SK-N-SH (cell line): ENCODE results near the gene USO1. TPM values are rescaled to one million over a fixed set of nuclear protein-coding genes. Genes with fewer than 3 reads are reported as not detected.

Experiments
- CTCF ChIA-PET: fragments of 300-600, 350-600 bp; formaldehyde crosslinking; extraction: SDS; loops from one replicate; lab custom pipeline; 2021; lab: Yijun Ruan, JAX
- POLR2A ChIA-PET: fragments of 350-600 bp; sonication (Branson Sonifier 250); formaldehyde crosslinking; extraction: SDS; loops from one replicate; lab custom pipeline; 2020; ENCODE audit warnings: antibody characterized with exemption, inconsistent platforms; lab: Yijun Ruan, JAX
- DNase-seq: peaks from one replicate; pipeline ENCODE4 v3.0.0; 2012
- H2AFZ ChIP-seq: fragments of 200-600 bp; sonication (generic); 2 replicates; pipeline ENCODE4 v1.8.1; 2016; ENCODE audit warnings: antibody characterized with exemption, mild to moderate bottlenecking, low read depth
- H3F3A ChIP-seq: fragments of 200-600 bp; sonication (generic); replicated peaks from 2 replicates; pipeline ENCODE3; 2016; ENCODE audit warnings: antibody characterized with exemption, mild to moderate bottlenecking; ENCODE audit not compliant: insufficient read depth
- H3K27ac ChIP-seq, 2 experiments: fragments of 200-500 bp in 1 of 2; fragments of 200-600 bp in 1 of 2; sonication (Bioruptor generic) in 1 of 2; sonication (generic), shearing (Covaris generic) in 1 of 2; 2 replicates each; pipeline versions ENCODE4 v1.5.1 to v1.6.1; 2014 to 2016; ENCODE audit warnings: low read depth in 2 of 2, inconsistent platforms in 1 of 2, low read length in 1 of 2, mild to moderate bottlenecking in 1 of 2, mixed read lengths in 1 of 2
- H3K27me3 ChIP-seq: fragments of 200-600 bp; sonication (generic), shearing (Covaris generic); 2 replicates; pipeline ENCODE4 v1.6.1; 2016; ENCODE audit warnings: mixed run types; ENCODE audit not compliant: insufficient read depth
- H3K36me3 ChIP-seq, 2 experiments: fragments of 200-500 bp in 1 of 2; fragments of 200-600 bp in 1 of 2; sonication (Bioruptor generic) in 1 of 2; sonication (generic) in 1 of 2; replicated peaks in 1 of 2; 2 replicates each; pipeline versions ENCODE3 to v1.5.1; 2014 to 2016; ENCODE audit warnings: low read length in 1 of 2, mild to moderate bottlenecking in 1 of 2; ENCODE audit not compliant: insufficient read depth in 2 of 2, control insufficient read depth in 1 of 2
- H3K4me1 ChIP-seq, 2 experiments: fragments of 200-500 bp in 1 of 2; fragments of 200-600 bp in 1 of 2; sonication (Bioruptor generic) in 1 of 2; sonication (generic), shearing (Covaris generic) in 1 of 2; 2 replicates each; pipeline versions ENCODE4 v1.5.1 to v1.6.1; 2014 to 2016; ENCODE audit warnings: low read depth in 1 of 2, low read length in 1 of 2, mixed run types in 1 of 2; ENCODE audit not compliant: insufficient read depth in 2 of 2, control insufficient read depth in 1 of 2
- H3K4me2 ChIP-seq: fragments of 200-600 bp; sonication (generic), shearing (Covaris generic); 2 replicates; pipeline ENCODE4 v1.6.1; 2017; ENCODE audit warnings: mixed run types
- H3K4me3 ChIP-seq, 2 experiments: fragments of 200-500 bp in 1 of 2; fragments of 200-600 bp in 1 of 2; sonication (Bioruptor generic) in 1 of 2; sonication (generic), shearing (Covaris generic) in 1 of 2; 2 replicates each; pipeline versions ENCODE4 v1.5.1 to v1.8.1; 2014 to 2016; ENCODE audit warnings: low read depth in 2 of 2, inconsistent platforms in 1 of 2, low read length in 1 of 2, mild to moderate bottlenecking in 1 of 2, mixed read lengths in 1 of 2, moderate library complexity in 1 of 2
- H3K79me2 ChIP-seq: fragments of 200-600 bp; sonication (generic); 2 replicates; pipeline ENCODE4 v1.8.1; 2017; ENCODE audit warnings: mild to moderate bottlenecking; ENCODE audit not compliant: insufficient read depth
- H3K9ac ChIP-seq: fragments of 200-600 bp; sonication (generic); 2 replicates; pipeline ENCODE4 v1.6.1; 2017; ENCODE audit warnings: mixed run types
- H3K9me2 ChIP-seq: fragments of 200-600 bp; sonication (generic); 2 replicates; pipeline ENCODE4 v1.6.1; 2017; ENCODE audit warnings: mixed run types
- H3K9me3 ChIP-seq: fragments of 200-600 bp; sonication (generic); 2 replicates; pipeline ENCODE4 v1.6.1; 2017; ENCODE audit warnings: mixed run types, mild to moderate bottlenecking, moderate library complexity
- H4K20me1 ChIP-seq: fragments of 200-600 bp; sonication (generic); 2 replicates; pipeline ENCODE4 v1.6.1; 2017; ENCODE audit warnings: mild to moderate bottlenecking, mixed run types; ENCODE audit not compliant: insufficient read depth
- EP300 ChIP-seq, 2 experiments: IDR thresholded peaks; 2 replicates each; pipeline versions ENCODE4 v1.4.0 to v1.6.1; 2012; ENCODE audit warnings: borderline replicate concordance in 1 of 2, low read depth in 1 of 2, low read length in 1 of 2
- EZH2phosphoT487 ChIP-seq: fragments of 200-600 bp; sonication (generic); IDR thresholded peaks from 2 replicates; pipeline ENCODE4 v1.6.1; 2017; ENCODE audit warnings: low read depth, mixed run types, mild to moderate bottlenecking, antibody characterized with exemption, moderate library complexity, borderline replicate concordance
- FOXJ3 ChIP-seq: sonication (generic); formaldehyde crosslinking; IDR thresholded peaks from 2 replicates; pipeline ENCODE4 v1.5.1; 2020; ENCODE audit warnings: mild to moderate bottlenecking, missing genetic modification reagents
- JUND ChIP-seq: IDR thresholded peaks from 2 replicates; pipeline ENCODE4 v1.4.0; 2012
- MAX ChIP-seq: IDR thresholded peaks from 2 replicates; pipeline ENCODE4 v1.4.0; 2012; ENCODE audit warnings: low read depth
- MEF2A ChIP-seq: IDR thresholded peaks from 2 replicates; pipeline ENCODE4 v1.4.0; 2012; ENCODE audit warnings: low read depth, borderline replicate concordance
- NRF1 ChIP-seq: IDR thresholded peaks from 2 replicates; pipeline ENCODE4 v1.6.1; 2012; ENCODE audit warnings: low read depth, mild to moderate bottlenecking, low read length
- RAD21 ChIP-seq: IDR thresholded peaks from 2 replicates; pipeline ENCODE4 v1.6.1; 2012; ENCODE audit warnings: mild to moderate bottlenecking, low read length
- RXRA ChIP-seq: IDR thresholded peaks from 2 replicates; pipeline ENCODE4 v1.4.0; 2012; ENCODE audit warnings: low read depth, mild to moderate bottlenecking, borderline replicate concordance
- SIN3A ChIP-seq: IDR thresholded peaks from 2 replicates; pipeline ENCODE4 v1.6.1; 2012; ENCODE audit warnings: low read depth, mild to moderate bottlenecking, low read length, moderate library complexity, borderline replicate concordance
- SMC3 ChIP-seq: IDR thresholded peaks from 2 replicates; pipeline ENCODE4 v1.6.1; 2012; ENCODE audit warnings: low read depth, low read length, improper control_type of control experiment
- TEAD4 ChIP-seq: IDR thresholded peaks from 2 replicates; pipeline ENCODE4 v1.4.0; 2012; ENCODE audit warnings: mild to moderate bottlenecking, borderline replicate concordance; ENCODE audit not compliant: insufficient read depth
- WGBS: methylation state at CpG from one replicate; pipeline ENCODE4 v1.1.6; 2017; ENCODE audit warnings: low lambda C conversion rate; 5-methylcytosine and 5-hydroxymethylcytosine counted together
- polyA plus RNA-seq, 3 experiments: library from polyadenylated mRNA; depleted of rRNA; stranded (reverse); fragments of >200 nt; gene quantifications; 2 replicates each; pipeline ENCODE4 v1.2.3, GENCODE V29; 2012
- TF ChIP-seq, protein P1 (sequence below): IDR thresholded peaks from 2 replicates; pipeline ENCODE4; 2012
- TF ChIP-seq, protein P2 (sequence below): IDR thresholded peaks from 2 replicates; pipeline ENCODE4 v1.4.0; 2012; ENCODE audit warnings: low read depth, borderline replicate concordance

USO1 gene
- polyA plus RNA-seq, 1 of the 3 experiments (the other 2 are of a cell fraction): 25.6 TPM

DNA sequence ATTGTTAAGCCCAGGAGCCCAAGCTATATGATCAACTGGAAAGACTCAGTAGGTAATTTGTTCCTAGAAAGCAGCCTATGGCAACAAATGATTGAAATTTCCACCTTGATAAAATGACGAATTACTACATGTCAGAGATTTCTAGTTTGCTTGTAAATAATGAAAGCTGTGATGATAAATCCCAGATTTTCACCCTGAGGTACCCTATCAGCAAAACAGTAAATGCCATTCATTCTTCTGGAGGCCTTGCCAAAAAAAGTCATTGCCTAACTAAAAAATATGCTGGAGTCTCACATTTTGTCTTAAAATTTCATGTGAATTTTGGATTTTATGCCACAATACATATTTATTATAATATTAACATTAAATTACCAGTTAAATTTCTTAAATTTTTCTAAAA is 106.5 kb downstream of the USO1 start:
- H3K9ac ChIP-seq: no peak overlapping the region
- H3K9me2 ChIP-seq: no peaks in the 10 kb centered on the region
- H4K20me1 ChIP-seq: no peaks in the 10 kb centered on the region
- no peaks in the 10 kb centered on the region for H3F3A ChIP-seq
- no peaks in the 10 kb centered on the region for H3K27me3 ChIP-seq
- H3K4me3 ChIP-seq: no peak overlapping the region
- H3K79me2 ChIP-seq: no peaks in the 10 kb centered on the region
- no peak for DNase-seq
- H3K4me1 ChIP-seq: no peaks in the 10 kb centered on the region
- WGBS: 75% methylated on average over 1 of the region's 1 CpG
- H2AFZ ChIP-seq: no peak overlapping the region
- no peaks in the 10 kb centered on the region for H3K36me3 ChIP-seq
- POLR2A ChIA-PET: no interaction called here
- CTCF ChIA-PET: interaction anchor here (1.2 kb wide), 1 partner anchor 17 kb away, joined by 4 read pairs; no protein-coding TSS in a partner anchor
- no peak overlapping the region for H3K4me2 ChIP-seq
- H3K9me3 ChIP-seq: no peaks in the 10 kb centered on the region
- no peak overlapping the region for H3K27ac ChIP-seq
- TF ChIP-seq SMC3 (no peak), NRF1 (no peak), JUND (no peak)
- TF ChIP-seq, protein P1, sequence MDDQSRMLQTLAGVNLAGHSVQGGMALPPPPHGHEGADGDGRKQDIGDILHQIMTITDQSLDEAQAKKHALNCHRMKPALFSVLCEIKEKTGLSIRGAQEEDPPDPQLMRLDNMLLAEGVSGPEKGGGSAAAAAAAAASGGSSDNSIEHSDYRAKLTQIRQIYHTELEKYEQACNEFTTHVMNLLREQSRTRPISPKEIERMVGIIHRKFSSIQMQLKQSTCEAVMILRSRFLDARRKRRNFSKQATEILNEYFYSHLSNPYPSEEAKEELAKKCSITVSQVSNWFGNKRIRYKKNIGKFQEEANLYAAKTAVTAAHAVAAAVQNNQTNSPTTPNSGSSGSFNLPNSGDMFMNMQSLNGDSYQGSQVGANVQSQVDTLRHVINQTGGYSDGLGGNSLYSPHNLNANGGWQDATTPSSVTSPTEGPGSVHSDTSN: no peak
- TF ChIP-seq, protein P2, sequence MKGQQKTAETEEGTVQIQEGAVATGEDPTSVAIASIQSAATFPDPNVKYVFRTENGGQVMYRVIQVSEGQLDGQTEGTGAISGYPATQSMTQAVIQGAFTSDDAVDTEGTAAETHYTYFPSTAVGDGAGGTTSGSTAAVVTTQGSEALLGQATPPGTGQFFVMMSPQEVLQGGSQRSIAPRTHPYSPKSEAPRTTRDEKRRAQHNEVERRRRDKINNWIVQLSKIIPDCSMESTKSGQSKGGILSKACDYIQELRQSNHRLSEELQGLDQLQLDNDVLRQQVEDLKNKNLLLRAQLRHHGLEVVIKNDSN: no peak

GRCh38 chr4:75831856-75832405 is 107.6 kb downstream of the USO1 start:
- no peak overlapping the region for H3K9ac ChIP-seq
- no peaks in the 10 kb centered on the region for H3K9me3 ChIP-seq
- ChIA-PET POLR2A (no interaction called here), CTCF (no interaction called here)
- H4K20me1 ChIP-seq: no peaks in the 10 kb centered on the region
- no peaks in the 10 kb centered on the region for H3K27me3 ChIP-seq
- H3K27ac ChIP-seq: no peak overlapping the region
- H3K4me3 ChIP-seq: no peak overlapping the region
- 82% methylated on average over 2 of the region's 2 CpGs for WGBS
- no peak overlapping the region for H2AFZ ChIP-seq
- no peaks in the 10 kb centered on the region for H3K79me2 ChIP-seq
- H3K36me3 ChIP-seq: no peaks in the 10 kb centered on the region
- no peaks in the 10 kb centered on the region for H3K9me2 ChIP-seq
- DNase-seq: no peak
- no peak for TF ChIP-seq FOXJ3 (CRISPR knock-in tag)
- TF ChIP-seq SMC3: no peak
- TF ChIP-seq MEF2A: no peak
- TF ChIP-seq MAX: no peak
- TF ChIP-seq, protein P2: no peak
- TF ChIP-seq TEAD4: no peak
- TF ChIP-seq SIN3A: no peak
- TF ChIP-seq RAD21: no peak
- no peak for TF ChIP-seq RXRA
- TF ChIP-seq EZH2phosphoT487: no peak
- TF ChIP-seq EP300 (IDR thresholded peaks at IDR 0.05; ENCODE audit: borderline replicate concordance in 1 of 2, low read depth in 1 of 2, low read length in 1 of 2): no peak
- H3F3A ChIP-seq: no peaks in the 10 kb centered on the region
- H3K4me1 ChIP-seq: no peaks in the 10 kb centered on the region
- no peak overlapping the region for H3K4me2 ChIP-seq
